HCT116 (cell line): ENCODE results near the gene MAGEA6. TPM values are rescaled to one million over a fixed set of nuclear protein-coding genes. Genes with fewer than 3 reads are reported as not detected.

Experiments used
- ATAC-seq: fragments of 200-7000 bp; cut with Tn5 transposase; 2 replicates; pipeline ENCODE4 v1.9.1; 2020; ENCODE audit warnings: mild to moderate bottlenecking, moderate library complexity
- BruUV-seq: library from RNA; stranded (reverse); fragments of 400-500 nt; replicated peaks from 2 replicates; lab custom pipeline; 2021; lab: Mats Ljungman, UMichigan
- CTCF ChIA-PET: fragments of 300-600 bp; sonication (Branson Sonifier 250); formaldehyde crosslinking; loops from one replicate; lab custom pipeline; 2021; ENCODE audit warnings: antibody characterized with exemption; lab: Charles Lee
- POLR2A ChIA-PET: fragments of 300-600, 350-600 bp; sonication (Branson Sonifier 250); formaldehyde crosslinking; loops from one replicate; lab custom pipeline; 2021; ENCODE audit warnings: antibody characterized with exemption; lab: Charles Lee
- RAD21 ChIA-PET, 2 experiments: fragments of 300-600 bp; sonication (Branson Sonifier 250); formaldehyde crosslinking; loops; one replicate each; lab custom pipeline; 2023; ENCODE audit warnings: low total read pairs in 2 of 2; ENCODE audit not compliant: uncharacterized antibody in 2 of 2, unreplicated experiment in 2 of 2, low non-redundant PET in 1 of 2; lab: Charles Lee
- DNase-seq: peaks from one replicate; pipeline ENCODE4 v3.0.0-alpha.2; 2010; ENCODE audit warnings: low read depth, low spot score
- H2AFZ ChIP-seq: fragments of 200-600 bp; shearing (Covaris generic), sonication (generic); 2 replicates; pipeline ENCODE4 v1.6.1; 2017; ENCODE audit warnings: low read depth, mixed run types, mixed read lengths, antibody characterized with exemption, low read length; ENCODE audit not compliant: poor library complexity, severe bottlenecking
- H3K27ac ChIP-seq: 2 replicates; pipeline ENCODE4 v1.5.1; 2012; ENCODE audit warnings: low read depth, low read length
- H3K27me3 ChIP-seq: fragments of 200-600 bp; sonication (generic); 2 replicates; pipeline ENCODE4 v1.6.1; 2016; ENCODE audit warnings: mixed run types, low read length, mixed read lengths; ENCODE audit not compliant: insufficient read depth
- H3K36me3 ChIP-seq, 2 experiments: fragments of 200-500 bp in 1 of 2; fragments of 200-600 bp in 1 of 2; sonication (Bioruptor generic) in 1 of 2; sonication (generic) in 1 of 2; 2 replicates each; pipeline versions ENCODE4 v1.5.1 to v1.6.1; 2014 to 2016; ENCODE audit warnings: low read length in 2 of 2, inconsistent platforms in 1 of 2, mixed read lengths in 1 of 2, mixed run types in 1 of 2; ENCODE audit not compliant: insufficient read depth in 2 of 2, control insufficient read depth in 1 of 2
- H3K4me1 ChIP-seq, 2 experiments: fragments of 200-600 bp in 1 of 2; sonication (generic) in 1 of 2; 2 replicates each; pipeline versions ENCODE4 v1.5.1 to v1.6.1; 2012 to 2017; ENCODE audit warnings: low read length in 2 of 2, inconsistent platforms in 1 of 2, mild to moderate bottlenecking in 1 of 2, mixed read lengths in 1 of 2, mixed run types in 1 of 2, moderate library complexity in 1 of 2; ENCODE audit not compliant: insufficient read depth in 2 of 2, control insufficient read depth in 1 of 2
- H3K4me2 ChIP-seq: fragments of 200-600 bp; sonication (generic); 2 replicates; pipeline ENCODE4 v1.6.1; 2017; ENCODE audit warnings: mixed run types, low read length, mixed read lengths
- H3K4me3 ChIP-seq, 2 experiments: fragments of 200-600 bp in 1 of 2; sonication (generic) in 1 of 2; replicated peaks in 1 of 2; 2 replicates each; pipeline ENCODE4 v1.5.1; 2011 to 2016; ENCODE audit warnings: low read length in 2 of 2, control low read depth in 1 of 2, low read depth in 1 of 2, mild to moderate bottlenecking in 1 of 2, mixed read lengths in 1 of 2, mixed run types in 1 of 2
- H3K79me2 ChIP-seq: fragments of 200-600 bp; sonication (generic); 2 replicates; pipeline ENCODE4 v1.6.1; 2017; ENCODE audit warnings: mild to moderate bottlenecking, mixed run types, low read length, moderate library complexity, mixed read lengths; ENCODE audit not compliant: insufficient read depth
- H3K9ac ChIP-seq: fragments of 200-600 bp; sonication (generic); 2 replicates; pipeline ENCODE4 v1.6.1; 2016; ENCODE audit warnings: low read length, mixed read lengths
- H3K9me2 ChIP-seq: fragments of 200-600 bp; sonication (generic), shearing (Covaris generic); 2 replicates; pipeline ENCODE4 v1.6.1; 2017; ENCODE audit warnings: mixed run types, mild to moderate bottlenecking, moderate library complexity; ENCODE audit not compliant: insufficient read depth
- H3K9me3 ChIP-seq, 2 experiments: fragments of 200-500 bp in 1 of 2; fragments of 200-600 bp in 1 of 2; sonication (Bioruptor generic) in 1 of 2; sonication (generic) in 1 of 2; 2 replicates each; pipeline ENCODE4 v1.6.1; 2014 to 2017; ENCODE audit warnings: low read length in 2 of 2, mixed read lengths in 2 of 2, inconsistent platforms in 1 of 2, low read depth in 1 of 2, mild to moderate bottlenecking in 1 of 2, mixed run types in 1 of 2, moderate library complexity in 1 of 2; ENCODE audit not compliant: control insufficient read depth in 1 of 2, insufficient read depth in 1 of 2
- H4K20me1 ChIP-seq: fragments of 200-600 bp; sonication (generic), shearing (Covaris generic); 2 replicates; pipeline ENCODE4 v1.6.1; 2017; ENCODE audit warnings: mixed run types, mild to moderate bottlenecking, moderate library complexity; ENCODE audit not compliant: insufficient read depth
- CBX3 ChIP-seq: IDR thresholded peaks from 2 replicates; pipeline ENCODE4 v1.6.1; 2012; ENCODE audit warnings: low read depth
- ELF1 ChIP-seq: IDR thresholded peaks from 2 replicates; pipeline ENCODE4 v1.6.1; 2012; ENCODE audit warnings: low read depth, borderline replicate concordance
- RAD21 ChIP-seq: IDR thresholded peaks from 2 replicates; pipeline ENCODE4 v1.6.1; 2012; ENCODE audit warnings: low read depth, mild to moderate bottlenecking
- SP1 ChIP-seq: IDR thresholded peaks from 2 replicates; pipeline ENCODE4 v1.6.1; 2012; ENCODE audit warnings: low read depth
- YY1 ChIP-seq: IDR thresholded peaks from 2 replicates; pipeline ENCODE4 v1.6.1; 2011; ENCODE audit warnings: low read length, low read depth, moderate library complexity, mild to moderate bottlenecking; ENCODE audit not compliant: insufficient replicate concordance; ENCODE audit errors: extremely low read depth
- ZNF274 ChIP-seq: fragments of 200-500 bp; sonication (Bioruptor generic); IDR thresholded peaks from 2 replicates; pipeline ENCODE4 v1.6.1; 2014; ENCODE audit warnings: mild to moderate bottlenecking, low read depth, low read length, inconsistent platforms
- intact Hi-C: fragments of 100-400 bp; cut with micrococcal nuclease; formaldehyde crosslinking; loops from 2 replicates; pipeline ENCODE4 v1.10.0; 2022
- total RNA-seq: library from RNA; stranded (reverse); gene quantifications from one replicate; pipeline ENCODE4 v1.2.1, GENCODE V29; 2021; ENCODE audit not compliant: unreplicated experiment
- TF ChIP-seq, protein P1 (sequence below), 3 experiments: fragments of 200-600 bp in 1 of 3; sonication (generic) in 1 of 3; IDR thresholded peaks in 2 of 3; conservative IDR thresholded peaks in 1 of 3; 2 replicates each; pipeline ENCODE4 v1.5.1; 2012 to 2017; ENCODE audit warnings: low read depth in 2 of 3, low read length in 2 of 3, antibody characterized with exemption in 1 of 3, borderline replicate concordance in 1 of 3, control low read depth in 1 of 3, mild to moderate bottlenecking in 1 of 3, mixed read lengths in 1 of 3, mixed run types in 1 of 3, moderate library complexity in 1 of 3; ENCODE audit not compliant: insufficient read depth in 1 of 3
- TF ChIP-seq, protein P2 (sequence below): IDR thresholded peaks from 2 replicates; pipeline ENCODE4 v1.6.1; 2012; ENCODE audit warnings: low read depth
- TF ChIP-seq, protein P3 (sequence below): IDR thresholded peaks from 2 replicates; pipeline ENCODE4 v1.6.1; 2012
- TF ChIP-seq, protein P4 (sequence below): IDR thresholded peaks from 2 replicates; pipeline ENCODE4 v1.6.1; 2012

Gene MAGEA6
- total RNA-seq, 1 experiment from 2014 or later, result 0.57 TPM

DNA sequence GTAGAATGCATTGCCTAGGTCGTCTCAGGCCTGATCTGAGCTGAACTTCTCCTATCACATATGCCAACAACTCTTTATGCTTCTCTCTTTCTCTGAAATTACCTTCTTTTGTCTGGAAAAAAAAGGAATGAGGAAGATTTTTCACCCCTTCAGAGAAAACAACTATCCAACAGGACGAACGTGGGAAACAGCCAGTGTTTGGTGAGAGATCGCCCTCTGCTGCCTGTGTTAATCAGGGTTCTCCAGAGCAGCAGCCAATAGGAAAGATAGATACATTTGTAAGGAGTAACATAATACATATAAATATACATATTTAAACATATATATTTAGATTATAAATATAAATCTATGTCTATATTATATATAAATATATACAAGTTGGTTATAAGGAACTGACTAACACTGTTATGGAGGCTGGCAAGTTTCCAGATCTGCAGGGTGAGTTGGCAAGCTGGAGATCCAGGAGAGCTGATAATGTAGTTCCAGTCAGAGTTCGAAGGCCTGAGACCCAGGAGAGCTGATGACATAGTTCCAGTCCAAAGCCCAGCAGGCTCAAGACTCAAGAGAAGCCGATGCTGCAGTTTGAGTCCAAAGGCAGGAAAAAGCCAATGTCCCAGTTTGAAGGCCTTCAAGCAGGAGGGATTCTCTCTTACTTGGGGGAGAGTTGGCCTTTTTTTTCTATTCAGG, 47.7 kb upstream of the MAGEA6 start:
- H3K27me3 ChIP-seq, result no peaks in the 10 kb centered on the region
- CTCF ChIA-PET, result interaction anchor here (1.1 kb wide), 1 partner anchor 175 kb away, joined by 4 read pairs; no protein-coding TSS in a partner anchor
- no peaks in the 10 kb centered on the region for H3K4me1 ChIP-seq
- no peak overlapping the region for H2AFZ ChIP-seq
- intact Hi-C loops, result loop anchor here (1.0 kb wide), 1 partner anchor 175 kb away; no protein-coding TSS in a partner anchor
- no peaks in the 10 kb centered on the region for H3K9me2 ChIP-seq
- no peaks in the 10 kb centered on the region for H3K9me3 ChIP-seq
- no peak overlapping the region for H3K9ac ChIP-seq
- no peak overlapping the region for H3K4me3 ChIP-seq
- TF ChIP-seq RAD21, result peak; percentile 63
- TF ChIP-seq, protein P1, sequence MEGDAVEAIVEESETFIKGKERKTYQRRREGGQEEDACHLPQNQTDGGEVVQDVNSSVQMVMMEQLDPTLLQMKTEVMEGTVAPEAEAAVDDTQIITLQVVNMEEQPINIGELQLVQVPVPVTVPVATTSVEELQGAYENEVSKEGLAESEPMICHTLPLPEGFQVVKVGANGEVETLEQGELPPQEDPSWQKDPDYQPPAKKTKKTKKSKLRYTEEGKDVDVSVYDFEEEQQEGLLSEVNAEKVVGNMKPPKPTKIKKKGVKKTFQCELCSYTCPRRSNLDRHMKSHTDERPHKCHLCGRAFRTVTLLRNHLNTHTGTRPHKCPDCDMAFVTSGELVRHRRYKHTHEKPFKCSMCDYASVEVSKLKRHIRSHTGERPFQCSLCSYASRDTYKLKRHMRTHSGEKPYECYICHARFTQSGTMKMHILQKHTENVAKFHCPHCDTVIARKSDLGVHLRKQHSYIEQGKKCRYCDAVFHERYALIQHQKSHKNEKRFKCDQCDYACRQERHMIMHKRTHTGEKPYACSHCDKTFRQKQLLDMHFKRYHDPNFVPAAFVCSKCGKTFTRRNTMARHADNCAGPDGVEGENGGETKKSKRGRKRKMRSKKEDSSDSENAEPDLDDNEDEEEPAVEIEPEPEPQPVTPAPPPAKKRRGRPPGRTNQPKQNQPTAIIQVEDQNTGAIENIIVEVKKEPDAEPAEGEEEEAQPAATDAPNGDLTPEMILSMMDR (IDR thresholded peaks at IDR 0.05 in 2 of 3, conservative IDR thresholded peaks at IDR 0.05 in 1 of 3; ENCODE audit: borderline replicate concordance in 1 of 3, insufficient read depth in 1 of 3, low read depth in 2 of 3, low read length in 2 of 3), result peak; percentile 47 to 52 (median 51); a peak in 5 of 6 replicates
- TF ChIP-seq ELF1, result no peak
- TF ChIP-seq, all 23 proteins: peak for 2
- Histone ChIP-seq H3K27ac (no peak overlapping the region), H4K20me1 (no peaks in the 10 kb centered on the region), H3K79me2 (no peaks in the 10 kb centered on the region), H3K4me2 (no peak overlapping the region), H3K36me3 (no peaks in the 10 kb centered on the region)
- ChIA-PET POLR2A (no interaction called here), RAD21 (no interaction called here)
- DNase-seq (no peak), ATAC-seq (peak; percentile 78)
- BruUV-seq, result no TSS peak

DNA sequence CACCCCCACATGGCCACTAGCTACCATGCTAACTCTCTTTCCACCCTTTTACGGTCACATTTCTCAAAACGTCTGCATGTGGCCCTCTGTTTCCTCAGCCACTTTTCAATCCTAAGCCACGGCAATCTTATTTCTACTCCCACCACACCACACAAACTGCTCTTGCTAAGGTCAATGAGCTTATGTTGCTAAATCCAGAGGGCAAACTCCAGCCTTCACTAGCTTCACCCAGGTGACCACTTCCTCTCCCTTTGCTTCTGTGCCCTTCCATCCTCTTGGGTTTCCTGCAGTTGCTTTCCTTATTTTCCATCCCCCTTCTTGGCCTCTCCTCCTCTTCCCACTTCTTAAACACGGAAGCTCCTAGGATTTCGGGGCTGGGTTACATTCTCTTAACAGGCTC, 44.6 kb upstream of the MAGEA6 start:
- Histone ChIP-seq H3K79me2 (no peaks in the 10 kb centered on the region), H3K36me3 (no peaks in the 10 kb centered on the region), H3K27ac (no peak overlapping the region), H3K9me3 (no peaks in the 10 kb centered on the region), H3K4me3 (no peak overlapping the region), H3K9ac (no peak overlapping the region), H3K27me3 (no peaks in the 10 kb centered on the region), H4K20me1 (no peaks in the 10 kb centered on the region), H3K9me2 (no peaks in the 10 kb centered on the region), H3K4me2 (no peak overlapping the region), H3K4me1 (no peaks in the 10 kb centered on the region), H2AFZ (no peak overlapping the region)
- intact Hi-C loops, result no loop called here
- ChIA-PET POLR2A (no interaction called here), CTCF (no interaction called here), RAD21 (no interaction called here)
- no TSS peak for BruUV-seq
- TF ChIP-seq CBX3, result no peak
- no peak for TF ChIP-seq ZNF274
- TF ChIP-seq YY1, result no peak
- TF ChIP-seq, protein P2, sequence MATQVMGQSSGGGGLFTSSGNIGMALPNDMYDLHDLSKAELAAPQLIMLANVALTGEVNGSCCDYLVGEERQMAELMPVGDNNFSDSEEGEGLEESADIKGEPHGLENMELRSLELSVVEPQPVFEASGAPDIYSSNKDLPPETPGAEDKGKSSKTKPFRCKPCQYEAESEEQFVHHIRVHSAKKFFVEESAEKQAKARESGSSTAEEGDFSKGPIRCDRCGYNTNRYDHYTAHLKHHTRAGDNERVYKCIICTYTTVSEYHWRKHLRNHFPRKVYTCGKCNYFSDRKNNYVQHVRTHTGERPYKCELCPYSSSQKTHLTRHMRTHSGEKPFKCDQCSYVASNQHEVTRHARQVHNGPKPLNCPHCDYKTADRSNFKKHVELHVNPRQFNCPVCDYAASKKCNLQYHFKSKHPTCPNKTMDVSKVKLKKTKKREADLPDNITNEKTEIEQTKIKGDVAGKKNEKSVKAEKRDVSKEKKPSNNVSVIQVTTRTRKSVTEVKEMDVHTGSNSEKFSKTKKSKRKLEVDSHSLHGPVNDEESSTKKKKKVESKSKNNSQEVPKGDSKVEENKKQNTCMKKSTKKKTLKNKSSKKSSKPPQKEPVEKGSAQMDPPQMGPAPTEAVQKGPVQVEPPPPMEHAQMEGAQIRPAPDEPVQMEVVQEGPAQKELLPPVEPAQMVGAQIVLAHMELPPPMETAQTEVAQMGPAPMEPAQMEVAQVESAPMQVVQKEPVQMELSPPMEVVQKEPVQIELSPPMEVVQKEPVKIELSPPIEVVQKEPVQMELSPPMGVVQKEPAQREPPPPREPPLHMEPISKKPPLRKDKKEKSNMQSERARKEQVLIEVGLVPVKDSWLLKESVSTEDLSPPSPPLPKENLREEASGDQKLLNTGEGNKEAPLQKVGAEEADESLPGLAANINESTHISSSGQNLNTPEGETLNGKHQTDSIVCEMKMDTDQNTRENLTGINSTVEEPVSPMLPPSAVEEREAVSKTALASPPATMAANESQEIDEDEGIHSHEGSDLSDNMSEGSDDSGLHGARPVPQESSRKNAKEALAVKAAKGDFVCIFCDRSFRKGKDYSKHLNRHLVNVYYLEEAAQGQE, result no peak
- no peak for TF ChIP-seq ELF1
- no peak for TF ChIP-seq SP1
- TF ChIP-seq, protein P3, sequence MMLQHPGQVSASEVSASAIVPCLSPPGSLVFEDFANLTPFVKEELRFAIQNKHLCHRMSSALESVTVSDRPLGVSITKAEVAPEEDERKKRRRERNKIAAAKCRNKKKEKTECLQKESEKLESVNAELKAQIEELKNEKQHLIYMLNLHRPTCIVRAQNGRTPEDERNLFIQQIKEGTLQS, result no peak
- TF ChIP-seq, protein P4, sequence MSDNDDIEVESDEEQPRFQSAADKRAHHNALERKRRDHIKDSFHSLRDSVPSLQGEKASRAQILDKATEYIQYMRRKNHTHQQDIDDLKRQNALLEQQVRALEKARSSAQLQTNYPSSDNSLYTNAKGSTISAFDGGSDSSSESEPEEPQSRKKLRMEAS, result no peak
- ATAC-seq (no peak), DNase-seq (no peak)
